Measurements from ENCODE around the gene LRP6.
"Not testable (repeated sequence)": the region's sequence is repeated elsewhere in the genome, so short reads cannot be mapped to it uniquely, and the experiment has no call there.

LRP6 gene

DNA sequence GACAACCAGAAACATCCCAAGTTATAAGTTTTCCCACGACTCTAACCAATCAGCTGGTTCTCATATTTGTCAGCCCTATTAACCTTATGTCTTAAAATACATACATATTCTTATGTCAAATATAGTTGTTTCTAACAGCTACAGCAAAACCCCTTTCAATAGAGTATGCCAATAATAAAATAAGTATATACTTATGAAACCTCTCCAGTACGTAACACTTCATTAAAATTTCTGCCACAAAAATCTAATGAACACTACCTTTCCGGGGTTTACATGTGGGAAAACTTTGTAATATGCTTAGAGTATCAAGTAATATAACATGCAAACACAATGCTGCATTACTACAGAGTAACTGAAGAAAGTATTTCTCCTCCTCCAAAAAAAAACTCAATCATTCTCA lies 1.8 kb downstream of the LRP6 start:
- no peak for FAIRE-seq
- no peak for TF ChIP-seq POLR2AphosphoS5 (IDR thresholded peaks at IDR 0.05; ENCODE audit: low read depth, low read length)
- TF ChIP-seq TAF1 (IDR thresholded peaks at IDR 0.05; ENCODE audit: borderline replicate concordance, low read depth, low read length): no peak
- no peak for TF ChIP-seq POLR2A (IDR thresholded peaks at IDR 0.05; ENCODE audit: low read depth, low read length)
- no peak for DNase-seq (ENCODE audit: insufficient read length)

DNA sequence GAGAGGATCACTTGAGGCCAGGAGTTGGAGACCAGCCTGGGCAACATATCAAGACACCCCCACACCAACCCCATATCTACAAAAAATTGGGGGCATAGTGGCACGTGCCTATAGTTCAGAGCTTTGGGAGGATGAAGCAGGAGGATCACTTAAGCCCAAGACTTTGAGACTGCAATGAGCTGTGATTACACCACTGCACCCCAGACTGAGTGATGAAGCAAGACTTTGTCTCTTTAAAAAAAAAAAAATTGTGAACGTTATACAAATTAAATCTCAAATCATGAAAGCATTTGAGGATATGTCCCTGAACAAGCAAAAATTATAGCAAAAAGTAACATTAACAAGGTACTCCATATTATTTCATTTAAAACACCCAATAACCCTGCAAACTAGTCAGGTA lies 2.9 kb downstream of the LRP6 start:
- FAIRE-seq (no peak), DNase-seq (ENCODE audit: insufficient read length) (no peak)
- TF ChIP-seq POLR2AphosphoS5 (IDR thresholded peaks at IDR 0.05; ENCODE audit: low read depth, low read length) (no peak), TAF1 (IDR thresholded peaks at IDR 0.05; ENCODE audit: borderline replicate concordance, low read depth, low read length) (no peak), POLR2A (IDR thresholded peaks at IDR 0.05; ENCODE audit: low read depth, low read length) (no peak)

DNA sequence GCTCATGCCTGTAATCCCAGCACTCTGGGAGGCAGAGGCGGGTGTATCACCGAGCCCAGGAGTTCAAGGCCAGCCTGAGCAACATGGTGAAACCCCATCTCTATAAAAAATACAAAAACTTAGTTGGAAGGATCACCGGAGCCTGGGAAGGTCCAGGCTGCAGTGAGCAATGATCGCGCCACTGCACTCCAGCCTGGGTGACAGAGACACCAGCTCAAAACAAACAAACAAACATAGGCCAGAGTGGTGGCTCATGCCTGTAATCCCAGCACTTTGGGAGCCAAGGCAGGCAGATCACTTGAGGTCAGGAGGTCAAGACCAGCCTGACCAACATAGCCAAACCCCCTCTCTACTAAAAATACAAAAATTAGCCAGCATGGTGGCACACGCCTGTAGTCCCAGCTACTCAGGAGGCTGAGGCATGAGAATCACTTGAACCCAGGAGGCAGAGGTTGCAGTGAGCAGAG lies 10.5 kb downstream of the LRP6 start:
- not testable (repeated sequence) for FAIRE-seq; DNase-seq (ENCODE audit: insufficient read length)

DNA sequence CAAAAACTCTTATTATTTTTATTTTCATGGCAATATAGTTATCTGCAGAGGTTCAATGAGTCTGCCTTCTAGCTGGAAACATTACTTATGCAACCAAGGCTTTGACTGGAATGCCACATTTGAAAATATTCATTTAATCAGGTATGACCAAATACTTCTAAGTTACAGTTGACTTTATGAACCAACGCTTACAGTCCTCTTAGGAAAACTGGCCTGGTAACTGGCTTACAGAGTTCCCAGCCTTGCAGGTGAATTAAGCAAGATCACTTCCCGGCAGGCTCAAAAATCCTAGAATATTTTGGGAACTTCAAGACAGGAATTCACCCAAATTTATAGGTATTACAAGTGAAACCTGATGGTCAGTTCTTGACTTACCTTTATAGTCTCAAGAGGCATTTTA lies 12.3 kb downstream of the LRP6 start:
- no peak for TF ChIP-seq POLR2A (IDR thresholded peaks at IDR 0.05; ENCODE audit: low read depth, low read length)
- no peak for TF ChIP-seq TAF1 (IDR thresholded peaks at IDR 0.05; ENCODE audit: borderline replicate concordance, low read depth, low read length)
- TF ChIP-seq POLR2AphosphoS5 (IDR thresholded peaks at IDR 0.05; ENCODE audit: low read depth, low read length): no peak
- DNase-seq (ENCODE audit: insufficient read length) (no peak), FAIRE-seq (no peak)

DNA sequence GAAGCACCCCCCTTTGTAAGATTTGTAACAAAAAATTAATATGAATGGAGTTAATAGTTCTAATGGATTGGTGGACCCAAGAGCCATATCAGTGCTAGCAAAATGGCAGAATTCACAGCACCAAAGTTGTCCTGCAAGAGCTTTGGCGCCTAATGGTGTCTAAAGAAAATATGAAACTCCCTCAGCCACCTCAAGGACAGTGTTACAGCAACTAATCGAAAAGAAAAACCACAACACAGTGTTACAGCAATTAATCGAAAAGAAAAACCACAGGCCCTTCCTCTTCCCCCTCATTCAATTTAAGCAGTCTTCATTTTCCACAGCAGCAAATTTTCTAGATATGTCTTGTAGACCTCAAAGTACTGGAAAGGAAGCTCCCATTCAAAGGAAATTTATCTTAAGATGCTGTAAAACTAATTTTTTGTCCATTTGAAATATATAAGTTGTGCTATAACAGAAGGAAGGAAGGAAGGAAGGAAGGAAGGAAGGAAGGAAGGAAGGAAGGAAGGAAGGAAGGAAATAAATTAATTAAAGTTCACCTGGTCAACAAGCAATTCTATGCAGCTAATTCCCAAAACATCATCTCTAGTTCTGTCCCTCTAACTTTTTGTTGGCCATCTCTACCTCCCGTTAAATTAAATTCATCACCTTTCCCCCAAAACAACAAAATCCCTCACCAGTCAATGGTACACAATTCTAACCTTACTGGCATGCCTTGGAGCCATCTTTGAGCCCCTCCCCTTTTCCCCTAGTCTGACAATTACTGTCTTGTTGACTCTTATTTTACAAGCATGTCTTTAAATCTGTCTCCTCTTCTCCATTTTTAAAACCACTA lies 17.4 kb downstream of the LRP6 start:
- FAIRE-seq (no peak), DNase-seq (ENCODE audit: insufficient read length) (no peak)
- TF ChIP-seq POLR2AphosphoS5 (IDR thresholded peaks at IDR 0.05; ENCODE audit: low read depth, low read length): no peak
- TF ChIP-seq TAF1 (IDR thresholded peaks at IDR 0.05; ENCODE audit: borderline replicate concordance, low read depth, low read length): no peak
- no peak for TF ChIP-seq POLR2A (IDR thresholded peaks at IDR 0.05; ENCODE audit: low read depth, low read length)

DNA sequence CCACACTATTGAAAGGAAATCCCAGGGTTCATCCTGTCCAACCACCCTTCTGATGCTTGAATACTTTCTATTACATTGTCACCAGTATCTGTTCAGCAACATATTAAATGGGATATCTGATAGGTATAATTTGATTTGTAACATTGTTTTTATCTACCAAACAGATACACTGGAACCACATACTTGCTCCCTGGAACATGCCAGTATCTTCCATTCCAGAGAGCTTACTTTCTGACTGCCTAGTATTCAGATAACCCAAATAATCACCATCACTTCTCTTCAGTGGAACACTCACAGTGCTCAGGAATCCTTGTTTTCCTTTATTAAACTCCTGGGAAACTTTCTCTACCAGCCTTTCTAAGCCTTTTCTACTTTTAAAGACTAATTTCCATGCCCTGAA lies 19.3 kb downstream of the LRP6 start:
- FAIRE-seq: no peak

DNA sequence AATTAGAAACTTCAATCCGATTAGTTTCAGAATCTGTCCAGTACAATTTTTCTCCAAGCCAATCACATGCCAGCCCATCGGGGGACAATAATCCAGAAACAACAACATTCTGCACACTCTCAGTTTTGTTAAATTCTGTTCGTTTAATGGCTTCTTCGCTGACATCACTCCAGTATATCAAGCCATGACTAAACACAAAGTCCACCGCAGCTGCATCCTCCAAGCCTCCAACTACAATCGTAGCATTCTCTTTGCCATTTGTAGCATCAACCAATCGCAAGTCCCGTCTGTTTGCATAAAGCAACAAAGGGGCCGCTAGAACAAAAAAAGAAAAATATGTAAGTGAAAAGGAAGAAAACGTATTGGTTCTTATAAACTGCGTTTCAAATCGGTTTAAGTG lies 22.5 kb downstream of the LRP6 start:
- DNase-seq (ENCODE audit: insufficient read length) (no peak), FAIRE-seq (no peak)
- TF ChIP-seq POLR2A (IDR thresholded peaks at IDR 0.05; ENCODE audit: low read depth, low read length) (no peak), TAF1 (IDR thresholded peaks at IDR 0.05; ENCODE audit: borderline replicate concordance, low read depth, low read length) (no peak), POLR2AphosphoS5 (IDR thresholded peaks at IDR 0.05; ENCODE audit: low read depth, low read length) (no peak)

More for the DNA sequence above, 19.3 kb downstream of the LRP6 start:
- DNase-seq (ENCODE audit: insufficient read length): no peak
- TF ChIP-seq POLR2A (IDR thresholded peaks at IDR 0.05; ENCODE audit: low read depth, low read length) (no peak), TAF1 (IDR thresholded peaks at IDR 0.05; ENCODE audit: borderline replicate concordance, low read depth, low read length) (no peak), POLR2AphosphoS5 (IDR thresholded peaks at IDR 0.05; ENCODE audit: low read depth, low read length) (no peak)

DNA sequence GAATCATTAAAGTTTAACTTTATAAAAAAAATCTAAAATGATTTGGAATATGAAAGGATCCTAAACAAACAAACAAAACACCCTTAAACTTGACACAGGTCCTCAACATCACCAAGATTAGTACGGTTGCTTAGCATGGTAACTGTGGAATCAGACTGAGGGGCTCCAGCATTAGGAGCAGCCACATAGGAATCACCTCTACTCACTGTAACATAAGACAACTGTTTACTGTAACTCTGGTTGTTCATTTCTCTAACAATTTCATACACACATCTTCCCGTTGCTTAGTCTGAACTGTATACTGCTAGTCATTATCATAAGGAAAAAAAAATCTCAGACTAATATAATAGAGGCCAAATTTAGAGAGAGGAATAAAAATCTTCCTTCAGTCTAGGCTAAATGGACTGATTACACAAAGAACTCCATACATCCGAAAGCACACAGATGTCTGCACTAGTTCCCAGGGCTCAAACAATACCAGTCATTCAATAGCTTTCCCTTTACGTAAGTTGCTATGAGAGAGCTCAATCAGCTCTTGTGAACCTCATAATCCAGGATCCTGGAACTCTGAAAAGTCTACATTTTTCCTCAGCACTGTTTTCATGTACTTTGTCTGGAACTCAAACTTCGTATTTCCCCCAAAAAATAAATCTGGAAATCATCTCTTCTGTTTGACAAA lies 26.0 kb downstream of the LRP6 start:
- DNase-seq (ENCODE audit: insufficient read length): no peak
- FAIRE-seq: no peak

DNA sequence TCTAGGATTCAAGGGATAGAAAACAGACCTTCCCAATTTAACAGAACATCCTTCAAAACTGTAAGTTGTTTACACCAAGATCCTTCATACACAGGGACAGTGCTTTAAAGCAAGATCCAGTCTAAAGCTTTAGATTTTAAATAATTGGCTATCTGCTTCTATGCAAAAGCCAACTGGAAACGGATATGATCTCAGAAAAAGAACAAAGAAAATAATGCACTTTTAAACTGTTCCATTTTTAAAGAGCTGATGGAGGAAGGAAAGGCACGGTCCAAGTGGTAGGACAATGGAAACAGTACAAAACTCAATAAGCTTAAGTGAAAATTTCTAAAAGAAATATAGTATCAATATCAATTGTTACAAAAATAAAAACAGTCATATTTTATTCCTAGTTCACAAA lies 27.7 kb downstream of the LRP6 start:
- TF ChIP-seq TAF1 (IDR thresholded peaks at IDR 0.05; ENCODE audit: borderline replicate concordance, low read depth, low read length) (no peak), POLR2AphosphoS5 (IDR thresholded peaks at IDR 0.05; ENCODE audit: low read depth, low read length) (no peak)
- no peak for DNase-seq (ENCODE audit: insufficient read length)
- FAIRE-seq: no peak

More for the DNA sequence above, 26.0 kb downstream of the LRP6 start:
- TF ChIP-seq POLR2AphosphoS5 (IDR thresholded peaks at IDR 0.05; ENCODE audit: low read depth, low read length) (no peak), POLR2A (IDR thresholded peaks at IDR 0.05; ENCODE audit: low read depth, low read length) (no peak), TAF1 (IDR thresholded peaks at IDR 0.05; ENCODE audit: borderline replicate concordance, low read depth, low read length) (no peak)

DNA sequence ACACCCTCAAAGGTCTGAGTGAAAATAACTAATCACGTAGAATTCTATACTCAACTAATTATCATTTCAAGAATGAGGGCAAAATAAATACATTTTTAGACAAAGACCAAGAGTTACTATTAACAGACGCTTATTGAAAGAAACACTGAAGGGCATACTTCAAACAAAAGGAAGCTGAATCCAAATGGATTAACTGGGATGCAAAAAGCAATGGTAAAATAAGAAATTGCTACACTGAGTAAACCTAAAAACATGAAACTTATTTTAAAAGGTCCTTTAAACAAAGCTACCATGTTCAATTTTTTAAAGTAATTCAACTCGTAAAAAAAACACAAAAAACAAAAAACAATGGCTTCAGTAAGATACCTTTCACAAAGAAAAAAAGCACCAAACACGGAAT lies 28.2 kb downstream of the LRP6 start:
- TF ChIP-seq POLR2A (IDR thresholded peaks at IDR 0.05; ENCODE audit: low read depth, low read length) (no peak), POLR2AphosphoS5 (IDR thresholded peaks at IDR 0.05; ENCODE audit: low read depth, low read length) (no peak), TAF1 (IDR thresholded peaks at IDR 0.05; ENCODE audit: borderline replicate concordance, low read depth, low read length) (no peak)
- FAIRE-seq: no peak
- no peak for DNase-seq (ENCODE audit: insufficient read length)

DNA sequence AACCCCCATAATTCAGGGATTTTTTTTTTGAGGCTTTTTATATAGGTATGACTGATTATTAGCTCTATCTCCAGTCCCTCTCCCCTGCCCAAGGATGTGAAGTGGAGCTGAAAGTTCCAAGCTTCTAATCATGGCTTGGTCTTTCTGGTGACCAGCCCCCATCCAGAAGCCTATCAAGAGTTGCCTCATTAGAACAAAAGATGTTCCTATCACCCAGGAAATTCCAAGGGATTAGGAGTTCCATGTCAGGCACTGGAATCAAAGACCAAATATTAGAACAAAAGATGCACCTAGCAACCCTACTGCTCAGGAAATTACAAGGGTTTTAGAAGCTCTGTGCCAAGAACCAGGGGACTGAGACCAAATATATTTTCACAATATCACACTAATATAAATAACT lies 29.9 kb downstream of the LRP6 start:
- no peak for FAIRE-seq

DNA sequence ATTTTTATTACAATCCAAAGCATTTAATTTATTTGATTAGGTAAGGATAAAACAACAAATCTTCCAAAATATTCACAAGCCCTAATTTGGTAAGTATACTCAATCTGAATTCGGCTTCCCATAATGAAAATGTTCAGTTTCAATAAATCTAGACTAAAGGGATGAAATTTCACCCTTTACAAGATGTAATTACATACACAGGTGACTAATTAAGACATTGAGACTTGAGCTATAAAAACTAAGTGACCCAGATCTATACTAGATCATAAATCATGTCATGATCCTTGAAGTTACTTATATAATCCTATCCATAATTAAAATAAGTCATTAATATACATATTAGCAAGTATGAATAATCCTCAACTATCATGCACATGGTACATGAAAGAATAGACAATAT lies 36.6 kb downstream of the LRP6 start:
- FAIRE-seq: no peak
- TF ChIP-seq TAF1 (IDR thresholded peaks at IDR 0.05; ENCODE audit: borderline replicate concordance, low read depth, low read length) (no peak), POLR2AphosphoS5 (IDR thresholded peaks at IDR 0.05; ENCODE audit: low read depth, low read length) (no peak), POLR2A (IDR thresholded peaks at IDR 0.05; ENCODE audit: low read depth, low read length) (no peak)
- no peak for DNase-seq (ENCODE audit: insufficient read length)

More for the DNA sequence above, 29.9 kb downstream of the LRP6 start:
- no peak for DNase-seq (ENCODE audit: insufficient read length)
- TF ChIP-seq TAF1 (IDR thresholded peaks at IDR 0.05; ENCODE audit: borderline replicate concordance, low read depth, low read length) (no peak), POLR2AphosphoS5 (IDR thresholded peaks at IDR 0.05; ENCODE audit: low read depth, low read length) (no peak), POLR2A (IDR thresholded peaks at IDR 0.05; ENCODE audit: low read depth, low read length) (no peak)

All from GM12892 (cell line).